Measurements from ENCODE around the gene CFL2. TPM values are rescaled to one million over a fixed set of nuclear protein-coding genes. Genes with fewer than 3 reads are reported as not detected.

The CFL2 gene
- total RNA-seq, 2 donors from 2014 or later = 5.2 to 27.0 TPM

GRCh38 chr14:34682787-34683321 lies 31.5 kb downstream of the CFL2 start:
- no peak for ATAC-seq
- intact Hi-C loops (cut with DNase I, micrococcal nuclease) = no loop called here

DNA sequence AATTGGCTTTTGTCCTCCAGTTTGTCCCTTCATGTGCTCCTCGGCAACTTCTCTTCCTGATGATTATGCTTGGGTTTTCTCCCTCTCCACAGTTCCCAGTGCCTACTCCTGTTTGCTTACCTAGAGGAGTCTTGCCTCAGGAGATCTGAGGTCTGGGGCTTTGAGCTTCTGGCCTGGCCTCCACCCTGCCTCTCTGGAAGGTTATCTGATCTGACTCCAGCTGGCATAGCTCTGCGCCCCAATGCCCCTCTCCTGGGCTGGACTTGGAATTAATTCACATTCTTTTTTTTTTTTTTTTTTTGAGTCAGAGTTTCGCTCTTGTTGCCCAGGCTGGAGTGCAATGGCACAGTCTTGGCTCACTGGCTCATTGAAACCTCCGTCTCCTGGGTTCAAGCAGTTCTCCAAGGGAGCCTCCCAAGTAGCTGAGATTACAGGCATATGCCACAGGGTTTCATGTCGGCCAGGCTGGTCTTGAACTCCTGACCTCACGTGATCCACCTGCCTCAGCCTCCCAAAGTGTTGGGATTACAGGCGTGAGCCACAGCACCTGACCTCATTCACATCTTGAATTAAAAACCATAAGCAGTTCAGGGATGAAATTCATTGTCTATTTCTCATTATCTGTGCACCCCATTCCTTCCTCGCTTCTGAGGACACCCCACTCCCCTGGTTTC lies 33.5 kb downstream of the CFL2 start:
- ATAC-seq = no peak
- DNase-seq = no peak
- intact Hi-C loops (cut with DNase I, micrococcal nuclease) = no loop called here

More at GRCh38 chr14:34682787-34683321, 31.5 kb downstream of the CFL2 start:
- DNase-seq = no peak

DNA sequence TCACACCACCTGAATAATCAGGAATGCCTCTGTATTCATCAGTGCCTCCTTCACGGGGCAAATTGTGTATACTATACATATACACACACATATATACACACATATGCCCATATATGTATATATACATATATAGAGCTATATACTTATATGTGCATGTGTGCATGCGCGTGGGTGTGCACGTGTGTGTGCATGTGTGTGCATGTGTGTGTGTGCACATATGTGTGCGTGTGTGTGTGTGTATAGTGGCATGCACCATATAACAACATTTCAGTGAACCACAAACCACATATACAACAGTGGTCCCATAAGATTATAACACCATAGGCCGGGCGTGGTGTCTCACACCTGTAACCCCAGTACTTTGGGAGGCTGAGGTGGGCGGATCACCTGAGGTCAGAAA lies 35.7 kb downstream of the CFL2 start:
- DNase-seq (no peak), ATAC-seq (no peak)
- intact Hi-C loops (cut with DNase I, micrococcal nuclease) = loop anchor here in 1 of 2 donors (10.0 kb wide), 1 partner anchor 46 kb away; no protein-coding TSS in a partner anchor

DNA sequence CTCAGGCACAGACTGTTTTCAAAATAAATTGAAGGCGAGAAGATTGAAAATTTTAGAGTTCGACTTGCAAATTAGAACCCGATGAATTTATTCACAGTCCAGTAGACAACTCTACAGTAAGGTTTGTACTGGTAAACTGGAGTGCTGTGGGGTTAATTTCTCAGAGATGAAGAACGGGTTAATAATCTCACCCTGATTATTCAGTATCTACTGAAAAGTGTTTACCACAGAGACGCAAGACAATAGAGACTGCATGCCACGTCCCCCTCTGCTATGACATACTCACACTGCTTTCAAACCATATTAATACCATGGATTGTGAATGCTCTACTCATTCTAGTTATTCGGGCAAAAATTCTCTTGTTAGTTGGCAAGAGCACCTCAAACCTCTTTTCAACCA lies 36.1 kb downstream of the CFL2 start:
- intact Hi-C loops (cut with DNase I, micrococcal nuclease) = loop anchor here in 1 of 2 donors (10.0 kb wide), 1 partner anchor 46 kb away; no protein-coding TSS in a partner anchor
- DNase-seq (no peak), ATAC-seq (no peak)

DNA sequence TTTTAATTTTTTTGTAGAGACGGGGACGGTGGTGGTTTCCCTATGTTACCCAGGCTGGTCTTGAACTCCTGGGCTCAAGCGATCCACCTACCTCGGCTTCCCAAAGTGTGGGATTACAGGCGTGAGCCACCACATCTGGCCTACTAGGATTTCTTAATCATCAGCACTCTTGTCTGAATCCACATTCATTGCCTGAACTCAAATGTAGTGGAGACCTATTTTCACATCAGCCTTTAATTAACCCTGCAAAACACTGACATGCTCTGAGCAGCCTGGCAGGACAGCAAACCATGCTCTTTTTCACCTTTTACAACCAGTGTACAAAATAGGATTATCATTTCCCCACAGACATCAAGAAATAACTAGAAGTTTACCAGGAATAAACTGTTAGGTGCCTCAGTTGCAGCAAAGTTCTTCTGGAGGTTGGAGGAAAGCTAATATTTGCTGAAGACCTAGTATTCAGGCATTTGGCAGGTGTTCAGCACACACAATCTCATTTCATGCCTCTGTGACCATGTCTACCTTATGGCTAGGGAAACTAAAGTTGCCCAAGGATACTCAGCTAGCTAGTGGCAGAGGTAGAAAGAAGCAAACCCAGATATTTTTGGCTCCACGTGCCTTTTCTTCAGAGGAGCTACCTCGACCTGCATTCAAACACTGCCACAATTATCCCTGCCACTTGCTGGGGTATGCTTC lies 37.7 kb downstream of the CFL2 start:
- intact Hi-C loops (cut with DNase I, micrococcal nuclease) = loop anchor here in 1 of 2 donors (10.0 kb wide), 1 partner anchor 48 kb away; no protein-coding TSS in a partner anchor
- DNase-seq = no peak
- no peak for ATAC-seq

DNA sequence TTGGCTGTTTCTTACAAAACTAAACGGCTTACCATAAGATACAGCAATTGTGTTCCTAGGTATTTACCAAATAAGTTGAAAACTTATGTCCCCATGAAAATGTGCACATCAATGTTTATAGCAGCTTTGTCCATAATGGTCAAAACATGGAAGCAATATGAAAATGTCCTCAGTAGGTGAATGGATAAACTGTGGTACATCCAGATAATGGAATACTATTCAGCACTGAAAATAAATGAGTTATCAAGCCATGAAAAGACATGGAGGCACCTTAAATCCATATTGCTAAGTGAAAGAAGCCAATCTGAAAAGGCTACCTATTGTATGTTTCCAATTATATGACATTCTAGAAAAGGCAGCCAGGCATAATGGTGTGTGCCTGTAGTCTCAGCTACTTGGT lies 40.7 kb downstream of the CFL2 start:
- intact Hi-C loops (cut with DNase I, micrococcal nuclease) = loop anchor here (2.0 to 10.0 kb wide), 2 partner anchors 47 to 51 kb away; no protein-coding TSS in a partner anchor
- DNase-seq (no peak), ATAC-seq (no peak)

GRCh38 chr14:34671716-34672115 lies 42.7 kb downstream of the CFL2 start:
- DNase-seq (no peak), ATAC-seq (no peak)
- intact Hi-C loops (cut with DNase I, micrococcal nuclease) = loop anchor here (2.0 to 10.0 kb wide), 2 partner anchors 49 to 53 kb away; no protein-coding TSS in a partner anchor

DNA sequence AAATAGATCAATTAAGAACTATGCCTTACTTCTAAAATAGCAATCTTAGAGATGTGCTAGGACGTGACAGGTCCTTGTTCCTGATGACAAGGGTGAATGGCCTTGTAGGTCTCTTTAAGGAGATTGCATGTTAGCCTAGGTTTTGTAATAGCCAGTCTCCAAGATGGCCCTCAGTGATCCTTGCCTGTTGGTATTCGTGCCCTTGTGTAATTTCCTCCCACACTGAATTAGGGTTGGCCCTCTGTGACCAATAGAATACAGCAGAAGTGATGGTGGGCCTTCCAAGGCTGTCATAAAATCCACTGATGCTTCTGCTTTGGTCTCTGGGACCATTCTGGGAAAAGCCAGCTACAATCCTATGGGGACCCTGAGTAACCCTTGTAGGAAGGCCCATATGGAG lies 46.3 kb downstream of the CFL2 start:
- ATAC-seq (no peak), DNase-seq (no peak)
- intact Hi-C loops (cut with DNase I, micrococcal nuclease) = no loop called here

DNA sequence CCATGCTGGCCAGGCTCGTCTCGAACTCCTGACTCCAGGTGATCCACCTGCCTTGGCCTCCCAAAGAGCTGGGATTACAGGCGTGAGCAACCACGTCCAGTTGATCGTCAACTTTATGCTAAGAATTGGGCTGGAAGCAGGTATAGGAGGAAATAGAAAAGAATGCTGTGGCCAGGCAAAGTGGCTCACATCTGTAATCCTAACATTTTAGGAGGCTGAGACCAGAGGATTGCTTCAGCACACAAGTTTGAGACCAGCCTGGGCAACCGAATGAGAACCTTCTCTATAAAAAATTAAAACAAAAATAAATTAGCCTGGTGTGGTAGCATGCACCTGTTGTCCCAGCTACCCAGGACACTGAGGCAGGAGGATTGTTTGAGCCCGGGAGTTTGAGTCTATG lies 47.4 kb downstream of the CFL2 start:
- ATAC-seq (no peak), DNase-seq (no peak)
- intact Hi-C loops (cut with DNase I, micrococcal nuclease) = no loop called here

DNA sequence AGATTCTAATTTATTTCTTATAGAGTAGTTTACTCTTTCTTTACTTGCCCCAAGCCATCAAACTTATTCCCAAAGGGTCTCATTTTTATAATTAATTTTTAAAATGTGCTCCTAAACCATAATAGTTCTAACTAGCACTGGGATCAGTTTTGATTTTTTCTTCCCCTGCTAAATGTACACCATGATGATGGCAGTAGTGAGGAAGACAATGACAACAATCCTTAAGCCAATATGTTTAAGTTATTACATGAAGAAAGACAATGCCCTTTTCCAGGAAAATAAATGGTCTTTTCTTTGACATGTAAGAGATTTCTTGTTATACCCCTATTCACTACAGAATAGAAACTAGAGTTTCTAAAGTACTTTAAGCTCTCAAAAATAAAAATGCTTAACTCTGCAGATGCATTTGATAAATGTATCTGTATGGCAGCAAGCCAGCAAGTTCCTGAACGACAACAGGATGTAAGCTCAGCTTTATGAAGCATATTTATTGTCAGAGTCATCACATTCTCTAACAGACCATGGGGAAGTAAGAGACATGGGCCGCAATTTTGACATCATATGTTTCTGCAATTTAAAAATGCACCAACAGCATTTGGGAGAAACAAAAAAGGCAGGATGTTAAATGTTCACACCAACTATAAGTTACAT lies 48.5 kb downstream of the CFL2 start:
- peak in 1 of 2 donors; percentile 25 for DNase-seq
- ATAC-seq = peak; percentile 32
- intact Hi-C loops (cut with DNase I, micrococcal nuclease) = no loop called here

DNA sequence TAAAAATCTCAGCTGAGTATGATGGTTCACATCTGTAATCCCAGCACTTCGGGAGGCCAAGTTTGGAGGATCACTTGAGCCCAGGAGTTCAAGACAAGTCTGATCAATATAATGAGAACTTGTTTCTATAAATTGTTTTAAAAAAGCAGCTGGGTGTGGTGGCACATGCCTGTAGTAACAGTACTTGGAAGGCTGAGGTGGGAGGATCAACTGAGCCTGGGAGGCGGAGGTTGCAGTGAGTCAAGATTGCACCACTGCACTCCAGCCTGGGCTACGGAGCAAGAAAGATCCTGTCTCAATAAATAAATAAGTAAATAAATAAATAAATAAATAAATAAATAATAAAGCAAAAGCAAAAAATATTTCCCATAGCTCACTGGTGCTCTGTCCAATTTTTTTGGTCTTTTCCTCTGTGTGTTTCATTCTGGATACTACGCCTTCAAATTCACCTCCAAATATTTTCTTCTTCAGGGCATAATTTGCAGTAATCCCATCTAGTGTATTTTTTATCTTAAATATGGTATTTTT lies 51.8 kb downstream of the CFL2 start:
- intact Hi-C loops (cut with DNase I, micrococcal nuclease) = no loop called here
- no peak for DNase-seq
- ATAC-seq = no peak

DNA sequence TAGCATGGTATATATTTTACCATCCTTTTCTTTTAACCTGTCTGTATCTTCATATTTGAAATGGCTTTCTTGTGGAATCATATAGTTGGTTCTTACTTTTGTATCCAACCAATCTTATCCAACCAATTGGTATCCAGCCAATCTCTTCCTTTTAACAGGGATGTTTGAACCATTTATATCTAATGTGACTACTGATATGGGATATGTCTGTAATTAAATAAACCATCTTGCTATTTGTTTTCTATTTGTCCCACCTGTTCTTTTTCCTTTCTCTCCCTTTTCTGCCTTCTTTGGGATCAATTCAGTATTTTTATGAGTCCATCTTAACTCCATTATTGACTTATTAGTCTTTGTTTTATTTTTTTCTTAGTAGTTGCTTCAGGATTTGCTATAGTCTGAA lies 53.6 kb downstream of the CFL2 start:
- no peak for DNase-seq
- ATAC-seq = no peak
- intact Hi-C loops (cut with DNase I, micrococcal nuclease) = no loop called here

Other genes with a start within 250 kb of the CFL2 start
- gene EAPP, start 174.9 kb downstream of the CFL2 start, total RNA-seq = 10 to 100 TPM; 51.5 to 59.7 TPM
- gene SNX6, start 84.4 kb downstream of the CFL2 start, total RNA-seq = 10 to 100 TPM; 83.1 to 87.0 TPM
- 10 to 100 TPM; 29.1 to 36.1 TPM for gene BAZ1A, start 160.8 kb upstream of the CFL2 start, total RNA-seq

Data from left colon (tissue), 2 donors.